Measurements from ENCODE around the gene TDRKH.

- TF ChIP-seq, protein P1, sequence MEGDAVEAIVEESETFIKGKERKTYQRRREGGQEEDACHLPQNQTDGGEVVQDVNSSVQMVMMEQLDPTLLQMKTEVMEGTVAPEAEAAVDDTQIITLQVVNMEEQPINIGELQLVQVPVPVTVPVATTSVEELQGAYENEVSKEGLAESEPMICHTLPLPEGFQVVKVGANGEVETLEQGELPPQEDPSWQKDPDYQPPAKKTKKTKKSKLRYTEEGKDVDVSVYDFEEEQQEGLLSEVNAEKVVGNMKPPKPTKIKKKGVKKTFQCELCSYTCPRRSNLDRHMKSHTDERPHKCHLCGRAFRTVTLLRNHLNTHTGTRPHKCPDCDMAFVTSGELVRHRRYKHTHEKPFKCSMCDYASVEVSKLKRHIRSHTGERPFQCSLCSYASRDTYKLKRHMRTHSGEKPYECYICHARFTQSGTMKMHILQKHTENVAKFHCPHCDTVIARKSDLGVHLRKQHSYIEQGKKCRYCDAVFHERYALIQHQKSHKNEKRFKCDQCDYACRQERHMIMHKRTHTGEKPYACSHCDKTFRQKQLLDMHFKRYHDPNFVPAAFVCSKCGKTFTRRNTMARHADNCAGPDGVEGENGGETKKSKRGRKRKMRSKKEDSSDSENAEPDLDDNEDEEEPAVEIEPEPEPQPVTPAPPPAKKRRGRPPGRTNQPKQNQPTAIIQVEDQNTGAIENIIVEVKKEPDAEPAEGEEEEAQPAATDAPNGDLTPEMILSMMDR (IDR thresholded peaks at IDR 0.05): no peak
- no peak for TF ChIP-seq POLR2A (IDR thresholded peaks at IDR 0.05)
Measured at GRCh38 chr1:151815716-151816327, 25.5 kb upstream of the TDRKH start.

Data from body of pancreas (tissue), 4 donors.